Lower leg skin (tissue), 3 donors: ENCODE measurements around the gene PPARA.

Experiments used
- CTCF ChIP-seq, 3 donors: fragments of 450-650 bp; IDR thresholded peaks; one replicate each; pipeline ENCODE4 v1.5.1; 2016; ENCODE audit warnings: antibody characterized with exemption in 3 of 3, mild to moderate bottlenecking in 3 of 3, moderate library complexity in 2 of 3
- POLR2A ChIP-seq, 2 donors: fragments of 450-650 bp; IDR thresholded peaks; one replicate each; pipeline ENCODE4 v1.6.1; 2016 to 2017; ENCODE audit warnings: antibody characterized with exemption in 2 of 2, mild to moderate bottlenecking in 1 of 2, moderate library complexity in 1 of 2

DNA sequence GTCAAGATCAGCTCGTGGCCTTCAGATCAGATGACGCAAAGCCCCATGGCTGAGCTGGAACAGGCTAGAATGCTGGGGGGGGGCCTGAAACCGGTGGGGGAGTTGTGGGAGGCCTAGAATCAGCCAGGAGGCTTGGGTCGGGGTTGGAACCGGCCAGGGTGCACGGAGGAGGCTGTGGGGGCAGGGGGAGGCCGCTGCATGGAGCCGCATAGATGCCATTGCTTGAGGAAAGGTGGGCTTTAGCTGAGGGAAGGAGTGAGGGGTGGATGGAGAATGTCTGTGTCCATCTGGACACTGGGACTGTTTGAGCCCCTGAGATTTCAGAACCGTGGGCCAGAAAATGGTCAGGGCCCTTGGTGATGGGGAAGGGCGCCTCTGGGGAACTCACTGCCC, 74.6 kb downstream of the PPARA start:
- no peak for TF ChIP-seq CTCF (IDR thresholded peaks at IDR 0.05)
- no peak for TF ChIP-seq POLR2A (IDR thresholded peaks at IDR 0.05)
